GM12873 (cell line): ENCODE data around the gene S100A4.

Experiments
- CTCF ChIP-seq: IDR thresholded peaks from 2 replicates; pipeline ENCODE4 v1.5.1; 2012; ENCODE audit warnings: low read depth, mild to moderate bottlenecking, moderate library complexity, low read length, control low read depth; ENCODE audit not compliant: insufficient read depth; ENCODE audit errors: missing control alignments

The S100A4 gene

DNA sequence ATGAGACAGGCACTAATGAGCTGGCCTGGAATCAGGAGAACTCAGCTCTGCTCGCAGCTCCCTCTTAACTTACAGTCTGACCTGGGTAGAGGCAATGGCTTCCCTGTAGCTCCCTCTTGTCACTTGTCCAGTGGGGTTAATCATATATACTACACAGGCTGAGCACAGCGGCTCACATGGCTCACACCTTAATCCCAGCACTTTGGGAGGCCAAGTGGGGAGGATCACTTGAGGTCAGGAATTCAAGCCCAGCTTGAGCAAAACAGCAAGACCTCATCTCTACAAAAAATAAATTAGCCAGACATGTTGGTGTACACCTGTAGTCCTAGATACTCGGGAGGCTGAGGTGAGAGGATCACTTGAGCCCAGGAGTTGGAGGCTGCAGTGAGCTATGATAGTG, 14.0 kb downstream of the S100A4 start:
- no peak for TF ChIP-seq CTCF

DNA sequence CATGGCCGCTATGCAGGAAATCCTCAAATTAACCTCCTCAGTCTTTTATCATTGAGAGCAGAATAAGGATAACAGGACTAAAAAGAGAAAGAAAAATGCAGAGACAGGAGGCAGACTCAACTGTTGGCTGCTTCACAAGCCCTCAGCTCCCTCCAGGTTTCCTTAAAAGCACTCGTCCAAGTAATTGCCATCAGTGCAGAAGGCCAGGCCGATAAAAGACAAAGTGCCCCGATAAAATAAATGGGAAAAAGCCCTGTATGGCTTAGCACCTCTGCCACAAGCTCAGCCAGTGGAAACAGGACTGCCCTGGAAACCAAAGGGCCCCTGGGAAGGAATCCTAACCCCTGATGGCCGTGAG, 17.9 kb downstream of the S100A4 start:
- no peak for TF ChIP-seq CTCF

GRCh38 chr1:153527023-153527682, 18.5 kb downstream of the S100A4 start:
- no peak for TF ChIP-seq CTCF

DNA sequence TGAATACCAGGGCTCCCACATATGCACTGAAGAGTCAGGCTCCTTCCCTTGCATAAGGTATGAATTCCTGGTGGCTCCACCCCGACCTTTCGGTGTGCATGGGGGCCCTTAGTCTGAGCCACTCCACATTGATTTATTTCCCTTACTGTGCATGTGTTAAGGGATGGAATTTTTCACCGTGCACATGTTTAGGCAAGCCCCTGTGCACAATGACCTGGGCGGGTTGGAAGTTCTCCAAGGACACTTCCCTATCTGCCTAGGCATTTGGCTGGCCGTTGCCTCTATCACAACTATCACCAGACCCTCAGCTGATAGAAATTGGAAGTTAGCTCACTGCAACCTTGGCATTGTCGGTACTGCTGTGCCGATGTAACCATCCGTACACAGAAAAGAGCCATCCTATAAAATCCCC, 19.5 kb downstream of the S100A4 start:
- TF ChIP-seq CTCF = no peak

- no peak for TF ChIP-seq CTCF
These were observed 20.4 kb downstream of the S100A4 start for GRCh38 chr1:153525088-153525728.

- TF ChIP-seq CTCF = no peak
These were observed 24.7 kb downstream of the S100A4 start for GRCh38 chr1:153520818-153521476.

GRCh38 chr1:153519242-153519641, 26.4 kb downstream of the S100A4 start:
- TF ChIP-seq CTCF = no peak
